Mesothelial cell of epicardium (in vitro differentiated cells): ENCODE results near the gene TMEM120B. TPM values are rescaled to one million over a fixed set of nuclear protein-coding genes. Genes with fewer than 3 reads are reported as not detected.
"Not testable (repeated sequence)": the region's sequence is repeated elsewhere in the genome, so short reads cannot be mapped to it uniquely, and the experiment has no call there.

Experiments used
- DNase-seq, 2 experiments: peaks; one replicate each; pipeline ENCODE4 v3.0.0; 2021; ENCODE audit warnings: low spot score in 2 of 2; ENCODE audit not compliant: unreplicated experiment in 2 of 2
- H3K27ac Mint-ChIP-seq: 2 replicates; pipeline ENCODE4 v1.8.0; 2021; ENCODE audit warnings: mixed read lengths
- H3K27me3 Mint-ChIP-seq: 2 replicates; pipeline ENCODE4 v1.8.0; 2021; ENCODE audit warnings: low read depth, mixed read lengths
- H3K36me3 Mint-ChIP-seq: 2 replicates; pipeline ENCODE4 v1.8.0; 2021; ENCODE audit warnings: mixed read lengths
- H3K4me1 Mint-ChIP-seq: 2 replicates; pipeline ENCODE4 v1.8.0; 2021; ENCODE audit warnings: mixed read lengths
- H3K4me3 Mint-ChIP-seq: 2 replicates; pipeline ENCODE4 v1.8.0; 2021; ENCODE audit warnings: mild to moderate bottlenecking, moderate library complexity, mixed read lengths
- H3K9me3 Mint-ChIP-seq: 2 replicates; pipeline ENCODE4 v1.8.0; 2021; ENCODE audit warnings: mixed read lengths
- CTCF ChIP-seq: fragments of 200-600 bp; sonication (generic); IDR thresholded peaks from one replicate; pipeline ENCODE4 v1.5.0; 2021; ENCODE audit warnings: antibody characterized with exemption; ENCODE audit not compliant: unreplicated experiment
- total RNA-seq: library from RNA; stranded (reverse); gene quantifications from 3 replicates; pipeline ENCODE4 v1.2.1, GENCODE V29; 2021

TMEM120B gene
- total RNA-seq, 1 donor from 2014 or later: 22.4 TPM

GRCh38 chr12:121693155-121693687 lies 19.3 kb upstream of the TMEM120B start:
- Mint-ChIP-seq H3K36me3 (no peaks in the 10 kb centered on the region), H3K27me3 (peaks cover 2% of the 10 kb centered on the region), H3K4me1 (no peaks in the 10 kb centered on the region), H3K9me3 (no peaks in the 10 kb centered on the region), H3K27ac (no peak overlapping the region), H3K4me3 (no peak overlapping the region)
- DNase-seq: no peak
- no peak for TF ChIP-seq CTCF

- DNase-seq: no peak
- Mint-ChIP-seq H3K9me3 (no peaks in the 10 kb centered on the region), H3K27me3 (no peaks in the 10 kb centered on the region), H3K4me1 (no peaks in the 10 kb centered on the region), H3K36me3 (no peaks in the 10 kb centered on the region), H3K27ac (no peak overlapping the region), H3K4me3 (no peak overlapping the region)
- peak; percentile 93 for TF ChIP-seq CTCF
Measured at GRCh38 chr12:121697093-121697698, 15.4 kb upstream of the TMEM120B start.

- H3K27me3 Mint-ChIP-seq, DNase-seq, H3K4me1 Mint-ChIP-seq, H3K27ac Mint-ChIP-seq, H3K9me3 Mint-ChIP-seq, H3K4me3 Mint-ChIP-seq, H3K36me3 Mint-ChIP-seq: not testable (repeated sequence)
Measured at GRCh38 chr12:121697861-121698260, 14.7 kb upstream of the TMEM120B start.

GRCh38 chr12:121701667-121702277 lies 10.8 kb upstream of the TMEM120B start:
- no peak for TF ChIP-seq CTCF
- no peak for DNase-seq
- H3K9me3 Mint-ChIP-seq: peaks cover 7% of the 10 kb centered on the region
- H3K36me3 Mint-ChIP-seq: no peaks in the 10 kb centered on the region
- H3K4me3 Mint-ChIP-seq: no peak overlapping the region
- no peak overlapping the region for H3K27ac Mint-ChIP-seq
- H3K27me3 Mint-ChIP-seq: no peaks in the 10 kb centered on the region
- H3K4me1 Mint-ChIP-seq: no peaks in the 10 kb centered on the region

GRCh38 chr12:121702944-121703343 lies 9.6 kb upstream of the TMEM120B start:
- Mint-ChIP-seq H3K27ac (no peak overlapping the region), H3K9me3 (peaks cover 7% of the 10 kb centered on the region), H3K27me3 (no peaks in the 10 kb centered on the region), H3K4me1 (no peaks in the 10 kb centered on the region), H3K4me3 (no peak overlapping the region), H3K36me3 (no peaks in the 10 kb centered on the region)
- no peak for TF ChIP-seq CTCF
- no peak for DNase-seq

GRCh38 chr12:121705514-121705913 lies 7.0 kb upstream of the TMEM120B start:
- Mint-ChIP-seq H3K9me3 (peaks cover 7% of the 10 kb centered on the region), H3K36me3 (no peaks in the 10 kb centered on the region), H3K27me3 (no peaks in the 10 kb centered on the region), H3K27ac (no peak overlapping the region), H3K4me1 (no peaks in the 10 kb centered on the region), H3K4me3 (no peak overlapping the region)
- no peak for DNase-seq
- TF ChIP-seq CTCF: no peak
